ENCODE data around the gene SMC1B.

- TF ChIP-seq CTCF (conservative IDR thresholded peaks at IDR 0.05; ENCODE audit: low read depth, low read length): no peak
- no peak for TF ChIP-seq EZH2 (IDR thresholded peaks at IDR 0.05; ENCODE audit: borderline replicate concordance, low read depth, low read length, poor library complexity, severe bottlenecking)
Observed at GRCh38 chr22:45422237-45422983, 9.0 kb upstream of the SMC1B start.
